Measurements from ENCODE around the gene EHBP1L1.

GRCh38 chr11:65578667-65579066 lies 2.8 kb downstream of the EHBP1L1 start:
- TF ChIP-seq MAX (IDR thresholded peaks at IDR 0.05) (no peak), HMGXB4 (CRISPR knock-in tag; IDR thresholded peaks at IDR 0.05; ENCODE audit: borderline replicate concordance) (no peak), KDM1A (IDR thresholded peaks at IDR 0.05; ENCODE audit: low read depth) (no peak), POLR2A (IDR thresholded peaks at IDR 0.05; ENCODE audit: low read length) (no peak), CTCF (IDR thresholded peaks at IDR 0.05) (no peak), ZFP36 (IDR thresholded peaks at IDR 0.05; ENCODE audit: borderline replicate concordance, partially characterized antibody) (no peak), HES2 (IDR thresholded peaks at IDR 0.05) (no peak)

All from A549 (cell line).